ENCODE results near the gene PDZRN4.
A peak's percentile ranks its signal among the peaks of the same experiment; 100 is the strongest.
"Not testable (repeated sequence)": the region's sequence is repeated elsewhere in the genome, so short reads cannot be mapped to it uniquely, and the experiment has no call there.

PDZRN4 gene

GRCh38 chr12:41220931-41221330 lies 32.8 kb downstream of the PDZRN4 start:
- DNase-seq, result peak; percentile 38

- no peak for DNase-seq
Measured at GRCh38 chr12:41221491-41221890, 33.4 kb downstream of the PDZRN4 start.

- DNase-seq, result no peak
Measured at GRCh38 chr12:41223600-41223999, 35.5 kb downstream of the PDZRN4 start.

GRCh38 chr12:41224066-41224465 lies 35.9 kb downstream of the PDZRN4 start:
- DNase-seq, result no peak

- no peak for DNase-seq
Measured at GRCh38 chr12:41225179-41225578, 37.1 kb downstream of the PDZRN4 start.

- DNase-seq, result no peak
Measured at GRCh38 chr12:41228066-41228820, 40.1 kb downstream of the PDZRN4 start.

GRCh38 chr12:41230756-41231155 lies 42.6 kb downstream of the PDZRN4 start:
- no peak for DNase-seq

GRCh38 chr12:41234692-41235091 lies 46.6 kb downstream of the PDZRN4 start:
- no peak for DNase-seq

- no peak for DNase-seq
Measured at GRCh38 chr12:41242603-41243002, 54.5 kb downstream of the PDZRN4 start.

- no peak for DNase-seq
Measured at GRCh38 chr12:41248391-41248790, 60.3 kb downstream of the PDZRN4 start.

GRCh38 chr12:41250748-41251147 lies 62.6 kb downstream of the PDZRN4 start:
- peak; percentile 77 for DNase-seq

- DNase-seq, result no peak
Measured at GRCh38 chr12:41254004-41254914, 66.1 kb downstream of the PDZRN4 start.

- DNase-seq, result not testable (repeated sequence)
Measured at GRCh38 chr12:41263196-41263595, 75.1 kb downstream of the PDZRN4 start.

GRCh38 chr12:41264281-41264680 lies 76.2 kb downstream of the PDZRN4 start:
- no peak for DNase-seq

GRCh38 chr12:41269056-41269455 lies 80.9 kb downstream of the PDZRN4 start:
- no peak for DNase-seq

GRCh38 chr12:41271489-41271888 lies 83.4 kb downstream of the PDZRN4 start:
- DNase-seq, result no peak

- no peak for DNase-seq
Measured at GRCh38 chr12:41274643-41275042, 86.5 kb downstream of the PDZRN4 start.

- no peak for DNase-seq
Measured at GRCh38 chr12:41277100-41277945, 89.2 kb downstream of the PDZRN4 start.

- no peak for DNase-seq
Measured at GRCh38 chr12:41277946-41278267, 89.8 kb downstream of the PDZRN4 start.

- not testable (repeated sequence) for DNase-seq
Measured at GRCh38 chr12:41280341-41281095, 92.4 kb downstream of the PDZRN4 start.

GRCh38 chr12:41285470-41285869 lies 97.3 kb downstream of the PDZRN4 start:
- DNase-seq, result not testable (repeated sequence)

- DNase-seq, result no peak
Measured at GRCh38 chr12:41286426-41286825, 98.3 kb downstream of the PDZRN4 start.
